ENCODE measurements around the gene TANGO6. TPM values are rescaled to one million over a fixed set of nuclear protein-coding genes. Genes with fewer than 3 reads are reported as not detected.

TANGO6 gene
- total and polyA plus RNA-seq, 10 of the 15 experiments (the other 5 are each of a cell fraction or from before 2014, with no cell fraction given): 1.1 to 20.6 (median 11.0) TPM

DNA sequence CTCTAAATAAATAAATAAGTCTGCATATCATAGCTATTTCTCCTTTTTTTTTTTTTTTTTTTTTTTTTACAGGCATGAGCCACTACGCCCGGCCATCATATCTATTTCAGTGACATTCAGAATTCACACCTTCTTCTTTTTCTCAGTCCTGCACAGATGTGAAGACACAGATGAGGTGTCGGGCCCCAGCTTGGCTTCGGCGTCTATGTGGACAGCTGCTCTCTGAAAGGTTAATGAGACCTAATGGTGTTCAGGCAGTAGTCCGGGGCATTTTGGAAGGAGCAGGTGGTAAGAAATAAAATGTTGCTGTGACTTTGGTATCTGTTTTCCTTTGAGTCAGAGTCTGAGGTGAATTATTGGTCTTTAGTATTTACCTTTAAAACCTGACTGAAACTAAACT is 23.6 kb downstream of the TANGO6 start:
- ChIA-PET SMC1A (ENCODE audit: uncharacterized antibody, unreplicated experiment) (no interaction called here), CTCF (interaction anchor here (0.7 to 1.2 kb wide), 3 partner anchors 19 to 346 kb away, joined by 3 to 7 read pairs (median 4); no protein-coding TSS in a partner anchor), POLR2A (no interaction called here), RAD21 (ENCODE audit: unreplicated experiment) (no interaction called here)
- Histone ChIP-seq H3K36me3 (ENCODE audit: control insufficient read depth in 2 of 2, insufficient read depth in 2 of 2, low read length in 1 of 2) (peaks cover 0 to 5% of the 10 kb centered on the region in 2 experiments; a peak in 3 of 4 replicates), H3K4me2 (ENCODE audit: control insufficient read depth, insufficient read depth) (no peak overlapping the region), H3K9ac (ENCODE audit: control insufficient read depth, insufficient read depth, low read length) (no peak overlapping the region), H3K27me3 (replicated peaks in 1 of 2; ENCODE audit: control insufficient read depth in 2 of 2, insufficient read depth in 2 of 2, low read length in 1 of 2) (no peaks in the 10 kb centered on the region), H3K4me1 (ENCODE audit: control insufficient read depth, insufficient read depth, low read length) (peaks cover 12% of the 10 kb centered on the region; the same call in 1 of the 2 replicates), H3K9me3 (replicated peaks; ENCODE audit: control insufficient read depth, insufficient read depth, low read length) (no peaks in the 10 kb centered on the region), H2AFZ (ENCODE audit: control insufficient read depth, low read depth, low read length) (no peak overlapping the region), H3K27ac (ENCODE audit: control insufficient read depth, insufficient read depth) (no peak overlapping the region), H3K79me2 (ENCODE audit: control insufficient read depth, insufficient read depth, low read length) (no peaks in the 10 kb centered on the region), H4K20me1 (ENCODE audit: control insufficient read depth, insufficient read depth) (no peaks in the 10 kb centered on the region), H3K4me3 (no peak overlapping the region)
- no peak for DNase-seq (ENCODE audit: low read depth, low spot score)
- no TSS peak for BruUV-seq (replicated peaks)
- in situ Hi-C loops (cut with MboI): no loop called here
- WGBS (ENCODE audit: insufficient coverage, insufficient replicate concordance, low lambda C conversion rate, missing lambda C conversion rate): 94% methylated on average over 4 of the region's 6 CpGs
- intact Hi-C loops (cut with micrococcal nuclease; ENCODE audit: unreplicated experiment): no loop called here
- ATAC-seq: no peak
- FAIRE-seq: no peak
- TF ChIP-seq SREBF1 (IDR thresholded peaks at IDR 0.05; ENCODE audit: low read length) (no peak), ZNF622 (IDR thresholded peaks at IDR 0.05) (no peak), NFYB (IDR thresholded peaks at IDR 0.05; ENCODE audit: insufficient read depth, low read depth, low read length) (no peak), TCF12 (IDR thresholded peaks at IDR 0.05; ENCODE audit: low read depth, low read length) (0 out of 2 replicates have a peak, but pooled peaks have one; percentile 16), BMI1 (IDR thresholded peaks at IDR 0.05; ENCODE audit: borderline replicate concordance) (no peak), MYB (IDR thresholded peaks at IDR 0.05; ENCODE audit: borderline replicate concordance, low read depth, low read length) (no peak), EZH2 (IDR thresholded peaks at IDR 0.05; ENCODE audit: borderline replicate concordance, control insufficient read depth, low read depth, low read length) (no peak), ZSCAN29 (IDR thresholded peaks at IDR 0.05) (peak; percentile 78; the same call in 1 of the 2 replicates), TAF1 (IDR thresholded peaks at IDR 0.05; ENCODE audit: borderline replicate concordance, low read depth, low read length) (no peak), NRF1 (conservative IDR thresholded peaks at IDR 0.05; ENCODE audit: low read depth, low read length) (no peak), MTA3 (IDR thresholded peaks at IDR 0.05; ENCODE audit: borderline replicate concordance, low read length) (no peak), HDGF (IDR thresholded peaks at IDR 0.05) (no peak), SUPT20H (IDR thresholded peaks at IDR 0.05; ENCODE audit: borderline replicate concordance, control insufficient read depth, low read depth, low read length) (no peak), SMC3 (IDR thresholded peaks at IDR 0.05; ENCODE audit: borderline replicate concordance, low read length) (no peak), DPF2 (IDR thresholded peaks at IDR 0.05) (no peak), LARP7 (IDR thresholded peaks at IDR 0.05) (no peak), ZNF384 (IDR thresholded peaks at IDR 0.05; ENCODE audit: borderline replicate concordance, low read depth, low read length) (peak; percentile 46; the same call in 1 of the 2 replicates)
- TF ChIP-seq, protein P1, sequence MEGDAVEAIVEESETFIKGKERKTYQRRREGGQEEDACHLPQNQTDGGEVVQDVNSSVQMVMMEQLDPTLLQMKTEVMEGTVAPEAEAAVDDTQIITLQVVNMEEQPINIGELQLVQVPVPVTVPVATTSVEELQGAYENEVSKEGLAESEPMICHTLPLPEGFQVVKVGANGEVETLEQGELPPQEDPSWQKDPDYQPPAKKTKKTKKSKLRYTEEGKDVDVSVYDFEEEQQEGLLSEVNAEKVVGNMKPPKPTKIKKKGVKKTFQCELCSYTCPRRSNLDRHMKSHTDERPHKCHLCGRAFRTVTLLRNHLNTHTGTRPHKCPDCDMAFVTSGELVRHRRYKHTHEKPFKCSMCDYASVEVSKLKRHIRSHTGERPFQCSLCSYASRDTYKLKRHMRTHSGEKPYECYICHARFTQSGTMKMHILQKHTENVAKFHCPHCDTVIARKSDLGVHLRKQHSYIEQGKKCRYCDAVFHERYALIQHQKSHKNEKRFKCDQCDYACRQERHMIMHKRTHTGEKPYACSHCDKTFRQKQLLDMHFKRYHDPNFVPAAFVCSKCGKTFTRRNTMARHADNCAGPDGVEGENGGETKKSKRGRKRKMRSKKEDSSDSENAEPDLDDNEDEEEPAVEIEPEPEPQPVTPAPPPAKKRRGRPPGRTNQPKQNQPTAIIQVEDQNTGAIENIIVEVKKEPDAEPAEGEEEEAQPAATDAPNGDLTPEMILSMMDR (IDR thresholded peaks at IDR 0.05 in 2 of 3, conservative IDR thresholded peaks at IDR 0.05 in 1 of 3; ENCODE audit: control insufficient read depth in 2 of 3, extremely low read depth in 1 of 3, insufficient read depth in 1 of 3, low read depth in 3 of 3, low read length in 3 of 3): no peak
- TF ChIP-seq, protein P2, sequence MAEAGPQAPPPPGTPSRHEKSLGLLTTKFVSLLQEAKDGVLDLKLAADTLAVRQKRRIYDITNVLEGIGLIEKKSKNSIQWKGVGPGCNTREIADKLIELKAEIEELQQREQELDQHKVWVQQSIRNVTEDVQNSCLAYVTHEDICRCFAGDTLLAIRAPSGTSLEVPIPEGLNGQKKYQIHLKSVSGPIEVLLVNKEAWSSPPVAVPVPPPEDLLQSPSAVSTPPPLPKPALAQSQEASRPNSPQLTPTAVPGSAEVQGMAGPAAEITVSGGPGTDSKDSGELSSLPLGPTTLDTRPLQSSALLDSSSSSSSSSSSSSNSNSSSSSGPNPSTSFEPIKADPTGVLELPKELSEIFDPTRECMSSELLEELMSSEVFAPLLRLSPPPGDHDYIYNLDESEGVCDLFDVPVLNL (IDR thresholded peaks at IDR 0.05; ENCODE audit: low read depth, low read length): no peak
- TF ChIP-seq, protein P3, sequence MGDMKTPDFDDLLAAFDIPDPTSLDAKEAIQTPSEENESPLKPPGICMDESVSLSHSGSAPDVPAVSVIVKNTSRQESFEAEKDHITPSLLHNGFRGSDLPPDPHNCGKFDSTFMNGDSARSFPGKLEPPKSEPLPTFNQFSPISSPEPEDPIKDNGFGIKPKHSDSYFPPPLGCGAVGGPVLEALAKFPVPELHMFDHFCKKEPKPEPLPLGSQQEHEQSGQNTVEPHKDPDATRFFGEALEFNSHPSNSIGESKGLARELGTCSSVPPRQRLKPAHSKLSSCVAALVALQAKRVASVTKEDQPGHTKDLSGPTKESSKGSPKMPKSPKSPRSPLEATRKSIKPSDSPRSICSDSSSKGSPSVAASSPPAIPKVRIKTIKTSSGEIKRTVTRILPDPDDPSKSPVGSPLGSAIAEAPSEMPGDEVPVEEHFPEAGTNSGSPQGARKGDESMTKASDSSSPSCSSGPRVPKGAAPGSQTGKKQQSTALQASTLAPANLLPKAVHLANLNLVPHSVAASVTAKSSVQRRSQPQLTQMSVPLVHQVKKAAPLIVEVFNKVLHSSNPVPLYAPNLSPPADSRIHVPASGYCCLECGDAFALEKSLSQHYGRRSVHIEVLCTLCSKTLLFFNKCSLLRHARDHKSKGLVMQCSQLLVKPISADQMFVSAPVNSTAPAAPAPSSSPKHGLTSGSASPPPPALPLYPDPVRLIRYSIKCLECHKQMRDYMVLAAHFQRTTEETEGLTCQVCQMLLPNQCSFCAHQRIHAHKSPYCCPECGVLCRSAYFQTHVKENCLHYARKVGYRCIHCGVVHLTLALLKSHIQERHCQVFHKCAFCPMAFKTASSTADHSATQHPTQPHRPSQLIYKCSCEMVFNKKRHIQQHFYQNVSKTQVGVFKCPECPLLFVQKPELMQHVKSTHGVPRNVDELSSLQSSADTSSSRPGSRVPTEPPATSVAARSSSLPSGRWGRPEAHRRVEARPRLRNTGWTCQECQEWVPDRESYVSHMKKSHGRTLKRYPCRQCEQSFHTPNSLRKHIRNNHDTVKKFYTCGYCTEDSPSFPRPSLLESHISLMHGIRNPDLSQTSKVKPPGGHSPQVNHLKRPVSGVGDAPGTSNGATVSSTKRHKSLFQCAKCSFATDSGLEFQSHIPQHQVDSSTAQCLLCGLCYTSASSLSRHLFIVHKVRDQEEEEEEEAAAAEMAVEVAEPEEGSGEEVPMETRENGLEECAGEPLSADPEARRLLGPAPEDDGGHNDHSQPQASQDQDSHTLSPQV (IDR thresholded peaks at IDR 0.05): no peak
